HUES64 (cell line): ENCODE data around the gene NINJ1.

Experiments used
- H3K27ac ChIP-seq: 2 replicates; pipeline ENCODE4 v1.7.0; 2013; ENCODE audit warnings: low read depth, low read length, inconsistent platforms
- H3K27me3 ChIP-seq: 2 replicates; pipeline ENCODE4 v1.6.1; 2013; ENCODE audit warnings: mild to moderate bottlenecking, low read length; ENCODE audit not compliant: insufficient read depth
- H3K36me3 ChIP-seq: 2 replicates; pipeline ENCODE4 v1.6.1; 2013; ENCODE audit warnings: mild to moderate bottlenecking, low read length; ENCODE audit not compliant: insufficient read depth
- H3K4me1 ChIP-seq: 2 replicates; pipeline ENCODE4 v1.6.1; 2013; ENCODE audit warnings: mild to moderate bottlenecking, low read length, moderate library complexity; ENCODE audit not compliant: insufficient read depth
- H3K4me3 ChIP-seq: 2 replicates; pipeline ENCODE4 v1.5.1; 2013; ENCODE audit warnings: mild to moderate bottlenecking, low read length, moderate library complexity
- H3K9ac ChIP-seq: 2 replicates; pipeline ENCODE4 v1.6.1; 2013; ENCODE audit warnings: mild to moderate bottlenecking, low read depth, low read length
- H3K9me3 ChIP-seq: 2 replicates; pipeline ENCODE4 v1.6.1; 2013; ENCODE audit warnings: low read depth, low read length; ENCODE audit not compliant: insufficient read depth
- WGBS: fragments of 150-250, 120-280 bp; methylation state at CpG from one replicate; pipeline ENCODE4 v1.1.7; 2013; ENCODE audit warnings: missing lambda C conversion rate; 5-methylcytosine and 5-hydroxymethylcytosine counted together

NINJ1 gene

DNA sequence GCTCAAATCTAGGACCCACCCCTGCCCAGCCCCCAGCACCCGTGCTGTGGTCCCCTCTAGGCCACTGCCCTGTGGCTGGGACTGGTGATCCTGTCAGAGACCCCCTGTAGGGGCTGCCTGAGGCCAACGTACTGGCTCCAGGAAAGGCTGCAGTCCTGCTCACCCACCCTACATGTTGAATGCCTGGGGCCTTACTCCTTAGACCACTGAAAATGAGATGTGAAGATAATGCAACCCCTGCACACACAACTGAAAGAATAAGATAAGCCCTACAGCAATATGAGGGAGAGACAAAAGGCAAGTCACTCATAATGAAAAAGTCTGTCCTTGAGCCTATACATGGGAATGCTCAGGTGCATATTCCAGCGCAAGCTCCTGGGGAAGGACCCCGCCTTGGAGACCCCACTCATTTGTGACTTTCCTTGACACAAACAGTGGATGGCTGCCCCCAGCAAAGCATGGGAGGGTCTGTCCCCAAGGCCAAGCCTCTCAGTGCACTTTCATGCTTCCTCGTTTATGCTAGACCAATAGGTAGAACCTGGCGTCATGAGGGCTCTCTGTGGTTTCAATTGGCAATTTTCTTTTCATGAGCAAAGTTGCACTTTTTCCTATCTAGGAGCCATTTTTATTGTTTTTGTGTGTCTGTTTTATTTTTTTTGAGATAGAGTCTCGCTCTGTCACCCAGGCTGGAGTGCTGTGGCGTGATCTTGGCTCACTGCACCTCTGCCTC, 37.4 kb upstream of the NINJ1 start:
- Histone ChIP-seq H3K27ac (no peak overlapping the region), H3K9ac (no peak overlapping the region), H3K36me3 (no peaks in the 10 kb centered on the region), H3K9me3 (no peaks in the 10 kb centered on the region), H3K4me3 (no peak overlapping the region), H3K27me3 (no peaks in the 10 kb centered on the region), H3K4me1 (no peaks in the 10 kb centered on the region)
- WGBS = 89% methylated on average over 8 of the region's 8 CpGs

DNA sequence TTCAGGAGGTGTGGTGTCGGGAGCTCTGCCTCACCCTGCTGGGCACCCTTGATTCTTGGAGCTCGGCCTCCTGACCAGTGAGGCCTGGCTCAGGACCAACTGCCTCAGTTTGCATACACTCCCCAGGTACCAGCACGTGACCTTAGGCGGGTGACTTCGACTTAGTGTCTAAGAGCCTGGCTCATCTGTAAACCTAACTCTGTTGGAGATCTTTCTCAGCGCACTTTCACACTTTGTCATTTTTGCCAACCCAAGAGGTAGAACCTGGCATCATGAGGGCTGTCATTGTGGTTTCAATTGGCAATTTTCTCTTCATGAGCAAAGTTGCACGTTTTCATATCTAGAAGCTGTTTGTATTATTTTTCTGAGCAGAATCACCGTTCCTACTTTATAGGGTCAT, 36.5 kb upstream of the NINJ1 start:
- Histone ChIP-seq H3K9ac (no peak overlapping the region), H3K4me3 (no peak overlapping the region), H3K9me3 (no peaks in the 10 kb centered on the region), H3K27ac (no peak overlapping the region), H3K4me1 (no peaks in the 10 kb centered on the region), H3K27me3 (no peaks in the 10 kb centered on the region), H3K36me3 (no peaks in the 10 kb centered on the region)
- WGBS = 93% methylated on average over 8 of the region's 8 CpGs

DNA sequence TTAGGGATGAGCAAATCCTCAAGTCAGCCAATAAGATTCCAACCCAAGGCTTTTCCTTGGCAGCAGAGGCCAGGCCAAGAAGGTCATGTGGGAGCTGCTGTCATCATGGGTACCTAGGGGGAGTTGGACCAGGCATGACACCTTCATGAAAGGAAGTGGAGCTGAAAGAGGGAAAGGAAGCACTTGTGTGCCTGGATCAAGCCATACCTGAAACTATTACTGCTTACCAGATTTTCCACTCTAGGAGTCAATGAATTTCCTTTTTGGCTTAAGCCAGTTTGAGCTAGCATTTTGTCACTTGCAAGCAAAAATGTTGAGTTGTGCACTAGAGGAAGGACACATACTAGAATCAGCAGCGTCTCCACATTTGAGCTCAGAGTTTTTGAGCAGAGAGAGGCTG, 35.4 kb upstream of the NINJ1 start:
- no peaks in the 10 kb centered on the region for H3K9me3 ChIP-seq
- H3K36me3 ChIP-seq = no peaks in the 10 kb centered on the region
- H3K4me3 ChIP-seq = no peak overlapping the region
- H3K9ac ChIP-seq = no peak overlapping the region
- H3K27ac ChIP-seq = no peak overlapping the region
- H3K27me3 ChIP-seq = no peaks in the 10 kb centered on the region
- 93% methylated on average over 1 of the region's 1 CpG for WGBS
- no peaks in the 10 kb centered on the region for H3K4me1 ChIP-seq

DNA sequence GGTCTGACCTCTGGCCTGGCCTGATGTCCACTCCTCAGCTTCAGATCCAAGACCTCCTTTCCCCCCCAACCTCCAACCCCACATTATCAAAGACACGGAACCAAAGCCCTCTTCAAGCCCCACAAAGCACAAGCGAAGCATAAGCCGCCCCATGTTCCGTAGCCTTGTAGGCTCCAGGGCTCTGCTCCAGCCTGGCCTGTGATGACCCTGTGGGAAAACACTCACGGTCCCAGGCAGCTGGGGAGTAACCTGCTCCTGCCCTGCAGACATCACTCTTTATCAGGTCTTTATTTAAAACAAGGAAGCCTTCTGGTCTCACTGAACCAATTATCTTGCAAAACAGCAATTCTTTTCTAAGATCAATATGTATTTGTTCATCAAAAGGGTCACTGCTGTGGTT, 34.5 kb upstream of the NINJ1 start:
- WGBS = 92% methylated on average over 5 of the region's 5 CpGs
- no peaks in the 10 kb centered on the region for H3K36me3 ChIP-seq
- no peaks in the 10 kb centered on the region for H3K9me3 ChIP-seq
- no peak overlapping the region for H3K27ac ChIP-seq
- H3K27me3 ChIP-seq = no peaks in the 10 kb centered on the region
- no peaks in the 10 kb centered on the region for H3K4me1 ChIP-seq
- no peak overlapping the region for H3K4me3 ChIP-seq
- no peak overlapping the region for H3K9ac ChIP-seq

DNA sequence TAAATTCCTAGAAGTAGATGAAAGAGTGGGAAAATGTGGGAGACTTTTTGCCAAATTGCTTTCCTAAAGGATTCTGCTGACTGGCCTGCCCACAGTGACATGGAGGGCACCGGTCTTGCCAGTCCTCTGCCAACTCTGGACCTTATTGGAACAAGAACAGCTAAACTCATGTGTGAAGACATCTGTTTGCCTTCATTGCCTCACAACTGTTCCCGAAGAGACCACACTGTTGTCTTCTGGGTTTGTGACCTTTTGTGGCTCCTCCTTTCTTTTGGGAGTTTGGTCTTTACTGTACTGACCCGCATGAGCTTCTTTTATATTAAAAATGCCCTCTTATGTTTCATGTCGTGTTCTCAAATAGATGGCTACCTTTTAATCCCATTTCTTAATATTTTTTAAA, 33.8 kb upstream of the NINJ1 start:
- Histone ChIP-seq H3K9ac (no peak overlapping the region), H3K9me3 (no peaks in the 10 kb centered on the region), H3K27ac (no peak overlapping the region), H3K36me3 (no peaks in the 10 kb centered on the region), H3K4me3 (no peak overlapping the region), H3K4me1 (no peaks in the 10 kb centered on the region), H3K27me3 (no peaks in the 10 kb centered on the region)
- 95% methylated on average over 4 of the region's 4 CpGs for WGBS

DNA sequence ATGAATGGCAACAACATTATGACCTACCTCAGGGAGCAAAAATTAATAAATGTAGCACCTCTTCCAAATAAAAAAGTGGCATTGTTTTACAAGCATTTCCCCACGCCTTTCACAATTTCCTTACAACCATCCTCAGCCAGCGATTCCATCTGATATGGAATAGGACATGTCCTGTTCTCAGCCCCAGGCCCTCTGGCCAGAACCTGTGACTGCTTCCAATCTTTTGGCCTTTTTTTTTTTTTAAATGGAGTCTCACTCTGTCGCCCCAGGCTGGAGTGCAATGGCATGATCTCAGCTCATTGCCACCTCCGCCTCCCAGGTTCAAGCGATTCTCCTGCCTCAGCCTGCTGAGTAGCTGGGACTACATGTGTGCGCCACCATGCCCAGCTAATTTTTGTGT, 33.1 kb upstream of the NINJ1 start:
- no peaks in the 10 kb centered on the region for H3K9me3 ChIP-seq
- no peak overlapping the region for H3K27ac ChIP-seq
- H3K4me3 ChIP-seq = no peak overlapping the region
- H3K4me1 ChIP-seq = no peaks in the 10 kb centered on the region
- no peaks in the 10 kb centered on the region for H3K36me3 ChIP-seq
- no peak overlapping the region for H3K9ac ChIP-seq
- WGBS = 90% methylated on average over 6 of the region's 6 CpGs
- H3K27me3 ChIP-seq = no peaks in the 10 kb centered on the region

DNA sequence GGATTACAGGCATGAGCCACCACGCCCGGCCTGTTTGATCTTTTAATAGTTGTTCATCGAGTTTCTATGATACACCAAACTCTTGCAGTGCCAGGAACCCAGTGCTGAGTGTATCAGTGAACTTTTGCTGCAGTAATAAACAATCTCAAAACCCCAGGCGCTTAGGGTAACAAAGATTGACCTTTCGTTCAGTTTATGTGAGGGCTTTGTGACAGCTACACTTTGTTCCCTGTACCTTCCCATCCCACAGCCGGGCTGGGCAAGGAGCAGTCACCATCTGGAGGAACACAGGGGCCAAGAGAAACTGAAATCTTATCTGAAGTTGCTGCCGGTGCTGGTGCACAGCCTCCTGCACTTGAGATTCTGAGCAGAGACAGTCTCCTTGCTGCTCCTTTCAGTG, 32.6 kb upstream of the NINJ1 start:
- Histone ChIP-seq H3K4me1 (no peaks in the 10 kb centered on the region), H3K36me3 (no peaks in the 10 kb centered on the region), H3K27me3 (no peaks in the 10 kb centered on the region), H3K27ac (no peak overlapping the region), H3K4me3 (no peak overlapping the region), H3K9ac (no peak overlapping the region), H3K9me3 (no peaks in the 10 kb centered on the region)
- 95% methylated on average over 7 of the region's 7 CpGs for WGBS

DNA sequence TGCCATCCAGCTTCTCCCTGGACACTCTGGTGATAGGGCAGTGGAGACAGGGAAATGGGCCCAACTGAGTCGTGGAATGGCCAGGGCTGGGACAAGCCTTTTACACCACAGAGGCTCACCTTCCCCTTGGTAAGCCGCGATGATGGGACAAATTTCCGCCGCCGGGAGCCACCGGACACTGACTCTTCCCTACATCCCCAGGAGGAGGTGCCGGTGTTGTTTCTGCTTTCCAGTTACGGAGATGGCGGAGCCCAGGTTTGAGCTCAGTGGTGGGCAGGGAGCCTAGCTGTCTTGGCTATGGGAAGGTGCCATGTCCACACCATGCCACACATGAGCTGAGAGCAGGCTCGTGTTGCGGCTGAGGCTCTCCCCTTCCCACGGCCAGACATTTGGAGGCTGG, 30.0 kb upstream of the NINJ1 start:
- no peaks in the 10 kb centered on the region for H3K9me3 ChIP-seq
- H3K27me3 ChIP-seq = no peaks in the 10 kb centered on the region
- H3K36me3 ChIP-seq = no peaks in the 10 kb centered on the region
- H3K4me1 ChIP-seq = no peaks in the 10 kb centered on the region
- H3K4me3 ChIP-seq = no peak overlapping the region
- H3K27ac ChIP-seq = no peak overlapping the region
- 86% methylated on average over 13 of the region's 13 CpGs for WGBS
- H3K9ac ChIP-seq = no peak overlapping the region

DNA sequence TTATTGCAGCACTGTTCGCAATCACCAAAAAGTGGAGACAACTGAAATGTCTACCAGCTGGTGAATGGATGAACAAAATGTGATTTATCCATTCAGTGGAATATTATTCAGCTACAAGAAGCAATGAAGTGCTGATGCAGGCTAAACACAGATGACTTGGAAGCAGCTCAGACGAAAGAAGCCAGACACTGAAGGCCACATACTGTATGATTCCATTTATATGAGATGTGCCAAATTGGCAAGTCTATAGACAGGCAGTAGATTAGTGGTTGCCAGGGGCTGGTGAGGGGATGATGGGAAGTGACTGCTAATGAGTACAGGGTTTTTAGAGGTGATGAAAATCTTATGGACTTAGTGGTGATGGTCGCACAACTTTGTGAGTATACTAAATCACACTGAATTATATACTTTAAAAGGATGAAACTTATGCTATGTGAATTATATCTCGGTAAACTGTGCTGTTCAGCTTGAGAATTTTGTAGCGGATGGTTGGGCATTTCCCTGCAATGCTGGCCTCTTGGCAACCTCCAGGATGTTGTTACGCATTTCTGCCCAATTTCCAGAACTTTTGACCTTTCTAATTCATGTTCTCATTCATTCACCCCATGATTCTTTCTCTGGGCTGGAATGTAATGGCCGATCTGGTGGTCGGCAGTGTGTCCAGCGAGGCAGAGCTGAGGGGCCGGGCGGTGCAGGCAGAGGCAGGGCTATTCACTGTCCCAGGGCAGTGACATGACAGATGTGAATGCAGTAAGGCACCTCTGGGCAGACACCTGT, 27.9 kb upstream of the NINJ1 start:
- Histone ChIP-seq H3K9ac (no peak overlapping the region), H3K36me3 (no peaks in the 10 kb centered on the region), H3K9me3 (no peaks in the 10 kb centered on the region), H3K27me3 (no peaks in the 10 kb centered on the region), H3K4me1 (no peaks in the 10 kb centered on the region), H3K4me3 (no peak overlapping the region), H3K27ac (no peak overlapping the region)
- 79% methylated on average over 10 of the region's 11 CpGs for WGBS

DNA sequence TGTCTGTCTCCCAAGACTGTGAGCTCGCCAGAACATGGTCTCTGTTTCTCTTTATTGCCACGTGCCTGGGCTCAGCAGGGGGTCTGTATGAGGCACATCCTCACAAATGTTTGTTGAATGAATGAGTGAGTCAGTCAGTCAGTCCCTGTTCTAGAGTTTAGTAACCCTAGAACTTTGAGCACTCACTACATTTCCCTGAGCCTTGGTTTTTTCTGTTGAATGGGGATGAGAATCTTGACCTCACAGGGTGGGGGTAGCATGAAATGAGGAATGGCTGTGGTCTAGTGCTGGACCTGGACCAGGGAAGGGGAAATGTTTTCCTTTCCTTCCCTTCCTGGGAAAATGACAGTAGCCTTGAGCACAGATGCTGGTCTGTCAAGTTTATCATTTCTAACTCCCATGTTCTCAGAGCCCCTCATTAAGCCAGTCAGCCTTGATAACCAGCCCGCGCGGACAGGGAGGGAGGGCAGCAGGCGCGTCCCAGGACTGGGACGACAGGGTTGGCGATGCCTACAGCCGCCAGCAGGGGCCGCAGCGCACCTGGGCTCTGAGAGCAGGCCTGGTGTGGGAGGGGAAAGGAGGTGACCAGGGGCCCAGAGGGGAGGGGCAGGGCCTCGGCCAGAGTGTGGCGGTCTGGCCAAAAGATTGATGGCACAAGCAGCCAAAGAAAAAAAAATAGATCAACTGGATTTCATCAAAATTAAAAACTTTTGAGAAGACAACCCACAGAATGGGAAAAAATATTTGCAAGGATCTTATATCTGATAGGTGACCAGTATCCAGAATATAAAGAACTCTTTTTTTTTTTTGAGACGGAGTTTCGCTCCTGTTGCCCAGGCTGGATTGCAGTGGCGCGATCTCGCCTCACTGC, 25.8 kb upstream of the NINJ1 start:
- WGBS = 29% methylated on average over 19 of the region's 19 CpGs
- Histone ChIP-seq H3K4me3 (no peak overlapping the region), H3K27me3 (no peaks in the 10 kb centered on the region), H3K4me1 (no peaks in the 10 kb centered on the region), H3K36me3 (no peaks in the 10 kb centered on the region), H3K9me3 (no peaks in the 10 kb centered on the region), H3K27ac (no peak overlapping the region), H3K9ac (no peak overlapping the region)

DNA sequence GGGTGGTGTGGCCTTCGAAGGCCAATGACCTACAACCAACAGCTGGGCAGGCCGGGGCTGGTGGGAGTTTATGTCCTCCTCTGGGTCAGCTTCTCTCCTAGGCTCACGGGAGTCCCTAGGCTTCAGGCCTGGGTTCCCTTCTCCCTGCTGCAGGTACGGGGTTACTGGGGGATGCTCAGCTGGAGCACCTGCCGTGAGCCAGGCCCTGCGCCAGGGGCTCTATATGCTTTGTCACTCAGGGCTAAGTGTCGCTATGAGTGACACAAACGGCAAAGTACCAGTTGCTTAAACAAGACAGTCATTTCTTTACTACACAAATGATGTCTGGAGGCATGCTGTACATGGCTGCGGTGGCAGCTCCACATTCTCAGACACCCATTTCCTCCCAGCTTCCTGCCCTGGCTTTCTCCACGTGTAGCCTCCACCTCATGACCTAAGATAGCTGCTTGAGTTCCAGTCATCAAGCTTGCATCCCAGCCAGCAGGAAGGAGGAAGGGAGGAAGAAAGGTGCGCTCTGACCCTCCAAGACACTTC, 22.5 kb upstream of the NINJ1 start:
- Histone ChIP-seq H3K4me3 (no peak overlapping the region), H3K36me3 (no peaks in the 10 kb centered on the region), H3K27me3 (no peaks in the 10 kb centered on the region), H3K9ac (no peak overlapping the region), H3K4me1 (no peaks in the 10 kb centered on the region), H3K9me3 (no peaks in the 10 kb centered on the region), H3K27ac (no peak overlapping the region)
- 93% methylated on average over 11 of the region's 11 CpGs for WGBS
